GM19035 (cell line): ENCODE data around the gene KDM4F.

Experiments
- ATAC-seq: cut with Tn5 transposase; IDR thresholded peaks from one replicate; pipeline ENCODE4 v1.9.1; 2021; ENCODE audit not compliant: unreplicated experiment

KDM4F gene

GRCh38 chr11:95059046-95059445, 9.8 kb downstream of the KDM4F start:
- no peak for ATAC-seq

- no peak for ATAC-seq
These were observed 16.1 kb downstream of the KDM4F start for GRCh38 chr11:95065336-95065735.

- peak; percentile 44 for ATAC-seq
These were observed 17.5 kb downstream of the KDM4F start, which contains the start of gene SRSF8 for GRCh38 chr11:95066716-95067038. SRSF8 (plus strand) TSS chr11:95066919; CDS start chr11:95067227, 308 bp downstream.

- peak; percentile 61 for ATAC-seq
These were observed 18.0 kb downstream of the KDM4F start for GRCh38 chr11:95067039-95067840.

- no peak for ATAC-seq
These were observed 18.6 kb downstream of the KDM4F start for GRCh38 chr11:95067841-95068219.

GRCh38 chr11:95068549-95068948, 19.3 kb downstream of the KDM4F start:
- peak; percentile 65 for ATAC-seq

GRCh38 chr11:95070471-95070870, 21.2 kb downstream of the KDM4F start:
- no peak for ATAC-seq

GRCh38 chr11:95072948-95073347, 23.7 kb downstream of the KDM4F start:
- ATAC-seq: no peak

GRCh38 chr11:95074792-95075563, 25.8 kb downstream of the KDM4F start:
- no peak for ATAC-seq

GRCh38 chr11:95076416-95076815, 27.2 kb downstream of the KDM4F start:
- ATAC-seq: no peak

GRCh38 chr11:95076981-95077380, 27.8 kb downstream of the KDM4F start:
- ATAC-seq: no peak

GRCh38 chr11:95078526-95078925, 29.3 kb downstream of the KDM4F start:
- no peak for ATAC-seq

- ATAC-seq: no peak
These were observed 31.8 kb downstream of the KDM4F start for GRCh38 chr11:95081010-95081409.

- ATAC-seq: no peak
These were observed 32.2 kb downstream of the KDM4F start for GRCh38 chr11:95081412-95081811.

GRCh38 chr11:95082576-95083001, 33.4 kb downstream of the KDM4F start:
- ATAC-seq: no peak

GRCh38 chr11:95084509-95084908, 35.3 kb downstream of the KDM4F start:
- peak; percentile 35 for ATAC-seq

- ATAC-seq: no peak
These were observed 36.0 kb downstream of the KDM4F start for GRCh38 chr11:95085117-95085816.

GRCh38 chr11:95086151-95086550, 36.9 kb downstream of the KDM4F start:
- ATAC-seq: no peak

GRCh38 chr11:95086836-95087570, 37.8 kb downstream of the KDM4F start:
- ATAC-seq: no peak

- peak; percentile 53 for ATAC-seq
These were observed 39.9 kb downstream of the KDM4F start for GRCh38 chr11:95088946-95089619.
